HEK293 (cell line): ENCODE measurements around the gene TSC22D3.

ENCODE experiments used
- KLF10 ChIP-seq: fragments of 450-650 bp; IDR thresholded peaks from 2 replicates; pipeline ENCODE4 v1.5.1; 2018; ENCODE audit warnings: missing biosample characterization, mild to moderate bottlenecking, missing genetic modification characterization
- ZNF138 ChIP-seq: fragments of 450-650 bp; formaldehyde crosslinking; IDR thresholded peaks from 2 replicates; pipeline ENCODE4 v1.5.1; 2016; ENCODE audit warnings: missing biosample characterization, missing genetic modification characterization, borderline replicate concordance
- ZNF555 ChIP-seq: fragments of 450-650 bp; formaldehyde crosslinking; conservative IDR thresholded peaks from 2 replicates; pipeline ENCODE4 v1.5.1; 2017; ENCODE audit warnings: missing biosample characterization, mild to moderate bottlenecking, missing genetic modification characterization, inconsistent platforms
- TF ChIP-seq, protein P1 (sequence below): fragments of 450-650 bp; formaldehyde crosslinking; IDR thresholded peaks from 2 replicates; pipeline ENCODE4 v1.5.1; 2016; ENCODE audit warnings: missing biosample characterization, missing genetic modification characterization, borderline replicate concordance
- TF ChIP-seq, protein P2 (sequence below): fragments of 450-650 bp; formaldehyde crosslinking; IDR thresholded peaks from 2 replicates; pipeline ENCODE4 v1.5.1; 2016; ENCODE audit warnings: missing biosample characterization, missing genetic modification characterization
- TF ChIP-seq, protein P3 (sequence below): fragments of 450-650 bp; formaldehyde crosslinking; IDR thresholded peaks from 2 replicates; pipeline ENCODE4 v1.5.1; 2017; ENCODE audit warnings: missing biosample characterization, mild to moderate bottlenecking, missing genetic modification characterization, moderate library complexity

DNA sequence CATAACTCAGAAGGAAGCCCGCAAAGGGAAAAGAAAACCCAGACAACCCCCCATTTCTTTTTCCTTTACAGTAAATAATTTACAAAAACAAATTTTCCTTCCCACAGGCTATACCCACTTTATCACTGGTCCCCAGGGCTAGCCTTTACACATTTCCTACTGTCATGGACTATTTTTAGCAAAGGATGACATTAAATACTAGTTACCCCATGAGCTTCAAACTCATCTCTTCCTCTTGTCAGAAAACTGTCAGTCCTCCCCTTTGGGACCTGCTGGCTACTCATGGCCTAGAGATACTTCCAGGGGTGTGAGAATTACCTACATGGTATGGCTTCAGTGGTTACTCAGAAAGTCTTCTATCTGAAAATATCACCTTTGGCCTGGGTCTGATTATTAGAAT, 11.9 kb downstream of the TSC22D3 start:
- TF ChIP-seq, protein P1, sequence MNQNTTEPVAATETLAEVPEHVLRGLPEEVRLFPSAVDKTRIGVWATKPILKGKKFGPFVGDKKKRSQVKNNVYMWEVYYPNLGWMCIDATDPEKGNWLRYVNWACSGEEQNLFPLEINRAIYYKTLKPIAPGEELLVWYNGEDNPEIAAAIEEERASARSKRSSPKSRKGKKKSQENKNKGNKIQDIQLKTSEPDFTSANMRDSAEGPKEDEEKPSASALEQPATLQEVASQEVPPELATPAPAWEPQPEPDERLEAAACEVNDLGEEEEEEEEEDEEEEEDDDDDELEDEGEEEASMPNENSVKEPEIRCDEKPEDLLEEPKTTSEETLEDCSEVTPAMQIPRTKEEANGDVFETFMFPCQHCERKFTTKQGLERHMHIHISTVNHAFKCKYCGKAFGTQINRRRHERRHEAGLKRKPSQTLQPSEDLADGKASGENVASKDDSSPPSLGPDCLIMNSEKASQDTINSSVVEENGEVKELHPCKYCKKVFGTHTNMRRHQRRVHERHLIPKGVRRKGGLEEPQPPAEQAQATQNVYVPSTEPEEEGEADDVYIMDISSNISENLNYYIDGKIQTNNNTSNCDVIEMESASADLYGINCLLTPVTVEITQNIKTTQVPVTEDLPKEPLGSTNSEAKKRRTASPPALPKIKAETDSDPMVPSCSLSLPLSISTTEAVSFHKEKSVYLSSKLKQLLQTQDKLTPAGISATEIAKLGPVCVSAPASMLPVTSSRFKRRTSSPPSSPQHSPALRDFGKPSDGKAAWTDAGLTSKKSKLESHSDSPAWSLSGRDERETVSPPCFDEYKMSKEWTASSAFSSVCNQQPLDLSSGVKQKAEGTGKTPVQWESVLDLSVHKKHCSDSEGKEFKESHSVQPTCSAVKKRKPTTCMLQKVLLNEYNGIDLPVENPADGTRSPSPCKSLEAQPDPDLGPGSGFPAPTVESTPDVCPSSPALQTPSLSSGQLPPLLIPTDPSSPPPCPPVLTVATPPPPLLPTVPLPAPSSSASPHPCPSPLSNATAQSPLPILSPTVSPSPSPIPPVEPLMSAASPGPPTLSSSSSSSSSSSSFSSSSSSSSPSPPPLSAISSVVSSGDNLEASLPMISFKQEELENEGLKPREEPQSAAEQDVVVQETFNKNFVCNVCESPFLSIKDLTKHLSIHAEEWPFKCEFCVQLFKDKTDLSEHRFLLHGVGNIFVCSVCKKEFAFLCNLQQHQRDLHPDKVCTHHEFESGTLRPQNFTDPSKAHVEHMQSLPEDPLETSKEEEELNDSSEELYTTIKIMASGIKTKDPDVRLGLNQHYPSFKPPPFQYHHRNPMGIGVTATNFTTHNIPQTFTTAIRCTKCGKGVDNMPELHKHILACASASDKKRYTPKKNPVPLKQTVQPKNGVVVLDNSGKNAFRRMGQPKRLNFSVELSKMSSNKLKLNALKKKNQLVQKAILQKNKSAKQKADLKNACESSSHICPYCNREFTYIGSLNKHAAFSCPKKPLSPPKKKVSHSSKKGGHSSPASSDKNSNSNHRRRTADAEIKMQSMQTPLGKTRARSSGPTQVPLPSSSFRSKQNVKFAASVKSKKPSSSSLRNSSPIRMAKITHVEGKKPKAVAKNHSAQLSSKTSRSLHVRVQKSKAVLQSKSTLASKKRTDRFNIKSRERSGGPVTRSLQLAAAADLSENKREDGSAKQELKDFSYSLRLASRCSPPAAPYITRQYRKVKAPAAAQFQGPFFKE (tag by site-specific recombination) = no peak
- TF ChIP-seq KLF10 (no peak), ZNF138 (tag by site-specific recombination) (no peak), ZNF555 (tag by site-specific recombination) (no peak)
- TF ChIP-seq, protein P2, sequence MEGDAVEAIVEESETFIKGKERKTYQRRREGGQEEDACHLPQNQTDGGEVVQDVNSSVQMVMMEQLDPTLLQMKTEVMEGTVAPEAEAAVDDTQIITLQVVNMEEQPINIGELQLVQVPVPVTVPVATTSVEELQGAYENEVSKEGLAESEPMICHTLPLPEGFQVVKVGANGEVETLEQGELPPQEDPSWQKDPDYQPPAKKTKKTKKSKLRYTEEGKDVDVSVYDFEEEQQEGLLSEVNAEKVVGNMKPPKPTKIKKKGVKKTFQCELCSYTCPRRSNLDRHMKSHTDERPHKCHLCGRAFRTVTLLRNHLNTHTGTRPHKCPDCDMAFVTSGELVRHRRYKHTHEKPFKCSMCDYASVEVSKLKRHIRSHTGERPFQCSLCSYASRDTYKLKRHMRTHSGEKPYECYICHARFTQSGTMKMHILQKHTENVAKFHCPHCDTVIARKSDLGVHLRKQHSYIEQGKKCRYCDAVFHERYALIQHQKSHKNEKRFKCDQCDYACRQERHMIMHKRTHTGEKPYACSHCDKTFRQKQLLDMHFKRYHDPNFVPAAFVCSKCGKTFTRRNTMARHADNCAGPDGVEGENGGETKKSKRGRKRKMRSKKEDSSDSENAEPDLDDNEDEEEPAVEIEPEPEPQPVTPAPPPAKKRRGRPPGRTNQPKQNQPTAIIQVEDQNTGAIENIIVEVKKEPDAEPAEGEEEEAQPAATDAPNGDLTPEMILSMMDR (tag by site-specific recombination) = no peak
- TF ChIP-seq, protein P3, sequence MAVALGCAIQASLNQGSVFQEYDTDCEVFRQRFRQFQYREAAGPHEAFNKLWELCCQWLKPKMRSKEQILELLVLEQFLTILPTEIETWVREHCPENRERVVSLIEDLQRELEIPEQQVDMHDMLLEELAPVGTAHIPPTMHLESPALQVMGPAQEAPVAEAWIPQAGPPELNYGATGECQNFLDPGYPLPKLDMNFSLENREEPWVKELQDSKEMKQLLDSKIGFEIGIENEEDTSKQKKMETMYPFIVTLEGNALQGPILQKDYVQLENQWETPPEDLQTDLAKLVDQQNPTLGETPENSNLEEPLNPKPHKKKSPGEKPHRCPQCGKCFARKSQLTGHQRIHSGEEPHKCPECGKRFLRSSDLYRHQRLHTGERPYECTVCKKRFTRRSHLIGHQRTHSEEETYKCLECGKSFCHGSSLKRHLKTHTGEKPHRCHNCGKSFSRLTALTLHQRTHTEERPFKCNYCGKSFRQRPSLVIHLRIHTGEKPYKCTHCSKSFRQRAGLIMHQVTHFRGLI (tag by site-specific recombination) = no peak
